Panc1 (cell line): ENCODE data around the gene DEDD2. TPM values are rescaled to one million over a fixed set of nuclear protein-coding genes. Genes with fewer than 3 reads are reported as not detected.

Experiments used
- ATAC-seq: fragments of 200-7000 bp; cut with Tn5 transposase; 2 replicates; pipeline ENCODE4 v1.9.1; 2020; ENCODE audit warnings: mild to moderate bottlenecking, moderate library complexity
- BruUV-seq: library from RNA; stranded (reverse); fragments of 400-500 nt; replicated peaks from 2 replicates; lab custom pipeline; 2021; lab: Mats Ljungman, UMichigan
- CTCF ChIA-PET: fragments of 300-600 bp; sonication (Branson Sonifier 250); formaldehyde crosslinking; loops from one replicate; lab custom pipeline; 2022; ENCODE audit warnings: antibody characterized with exemption; lab: Charles Lee
- POLR2A ChIA-PET: fragments of 300-600 bp; sonication (Branson Sonifier 250); formaldehyde crosslinking; loops from one replicate; lab custom pipeline; 2022; ENCODE audit warnings: antibody characterized with exemption; lab: Charles Lee
- DNase-seq: peaks from one replicate; pipeline ENCODE4 v3.0.0-alpha.2; 2010; ENCODE audit warnings: low read depth, low spot score
- H3K27ac ChIP-seq: 2 replicates; pipeline ENCODE4 v1.5.1; 2011; ENCODE audit warnings: mild to moderate bottlenecking, low read length, inconsistent platforms
- H3K27me3 ChIP-seq: fragments of 200-500 bp; sonication (Bioruptor generic); 2 replicates; pipeline ENCODE4 v1.6.0; 2014; ENCODE audit warnings: low read length, inconsistent platforms; ENCODE audit not compliant: control insufficient read depth, insufficient read depth
- H3K36me3 ChIP-seq: fragments of 200-500 bp; sonication (Bioruptor generic); 2 replicates; pipeline ENCODE4 v1.5.1; 2014; ENCODE audit warnings: inconsistent platforms, mild to moderate bottlenecking, low read length, moderate library complexity; ENCODE audit not compliant: control insufficient read depth, insufficient read depth
- H3K4me1 ChIP-seq: 2 replicates; pipeline ENCODE4 v1.5.1; 2011; ENCODE audit warnings: inconsistent platforms, mild to moderate bottlenecking, low read length, moderate library complexity; ENCODE audit not compliant: control insufficient read depth, insufficient read depth
- H3K4me3 ChIP-seq, 2 experiments: 2 replicates each; pipeline ENCODE4 v1.5.1; 2011 to 2012; ENCODE audit warnings: low read depth in 2 of 2, low read length in 2 of 2, mild to moderate bottlenecking in 2 of 2, inconsistent platforms in 1 of 2, moderate library complexity in 1 of 2
- H3K9me3 ChIP-seq: fragments of 200-500 bp; sonication (Bioruptor generic); 2 replicates; pipeline ENCODE4 v1.5.1; 2014; ENCODE audit warnings: low read depth, mild to moderate bottlenecking, inconsistent platforms, low read length, moderate library complexity; ENCODE audit not compliant: control insufficient read depth, insufficient read depth
- CTCF ChIP-seq: fragments of 450-650 bp; IDR thresholded peaks from 2 replicates; pipeline ENCODE4 v1.5.1; 2017; ENCODE audit warnings: mild to moderate bottlenecking
- POLR2AphosphoS5 ChIP-seq: IDR thresholded peaks from 2 replicates; pipeline ENCODE4 v1.6.1; 2012; ENCODE audit warnings: mild to moderate bottlenecking, low read depth, low read length, moderate library complexity
- REST ChIP-seq, 2 experiments: IDR thresholded peaks; 2 replicates each; pipeline ENCODE4 v1.6.1; 2011 to 2012; ENCODE audit warnings: low read depth in 2 of 2, control low read depth in 1 of 2, low read length in 1 of 2, mild to moderate bottlenecking in 1 of 2, moderate library complexity in 1 of 2; ENCODE audit not compliant: insufficient read depth in 1 of 2
- SIN3A ChIP-seq: IDR thresholded peaks from 2 replicates; pipeline ENCODE4 v1.6.1; 2012; ENCODE audit warnings: low read depth, mild to moderate bottlenecking, low read length, moderate library complexity, borderline replicate concordance; ENCODE audit not compliant: insufficient read depth
- TCF7L2 ChIP-seq: IDR thresholded peaks from 2 replicates; pipeline ENCODE4 v1.6.1; 2011; ENCODE audit warnings: mild to moderate bottlenecking, low read depth, low read length, inconsistent platforms
- in situ Hi-C: cut with HindIII; loops from 2 replicates; pipeline ENCODE4 v1.10.0; 2016; ENCODE audit warnings: low sequenced_read_pairs, low pct_unique_long_range_greater_than_20kb
- intact Hi-C: fragments of 100-400 bp; cut with micrococcal nuclease; formaldehyde crosslinking; loops from one replicate; pipeline ENCODE4 v1.10.0; 2022; ENCODE audit not compliant: unreplicated experiment
- total RNA-seq: library from RNA; stranded (reverse); gene quantifications from one replicate; pipeline ENCODE4 v1.2.1, GENCODE V29; 2021; ENCODE audit not compliant: unreplicated experiment

The DEDD2 gene
- total RNA-seq, 1 experiment from 2014 or later: 13.2 TPM

- Histone ChIP-seq H3K4me1 (no peaks in the 10 kb centered on the region), H3K27ac (no peak overlapping the region), H3K36me3 (no peaks in the 10 kb centered on the region), H3K9me3 (no peaks in the 10 kb centered on the region), H3K27me3 (peaks cover 15% of the 10 kb centered on the region), H3K4me3 (no peak overlapping the region)
- no peak for TF ChIP-seq TCF7L2
- TF ChIP-seq CTCF: no peak
- no peak for TF ChIP-seq SIN3A
- TF ChIP-seq REST (IDR thresholded peaks at IDR 0.05; ENCODE audit: insufficient read depth in 1 of 2, low read depth in 2 of 2, low read length in 1 of 2): no peak
- no peak for TF ChIP-seq POLR2AphosphoS5
- in situ Hi-C loops: no loop called here
- CTCF ChIA-PET: no interaction called here
- no peak for DNase-seq
- intact Hi-C loops: no loop called here
- no TSS peak for BruUV-seq
- POLR2A ChIA-PET: no interaction called here
- no peak for ATAC-seq
Observed at GRCh38 chr19:42177686-42178019, 39.8 kb downstream of the DEDD2 start.

- H3K27ac ChIP-seq: no peak overlapping the region
- no peaks in the 10 kb centered on the region for H3K9me3 ChIP-seq
- H3K27me3 ChIP-seq: peaks cover 15% of the 10 kb centered on the region
- ChIA-PET CTCF (interaction anchor here (0.6 to 0.8 kb wide), 3 partner anchors 33 to 88 kb away, joined by 3 to 13 read pairs (median 3); partner anchors contain the start of gene POU2F2), POLR2A (interaction anchor here (0.6 kb wide), 1 partner anchor 76 kb away, joined by 4 read pairs; no protein-coding TSS in a partner anchor)
- BruUV-seq: no TSS peak
- ATAC-seq (peak; percentile 93), DNase-seq (no peak)
- H3K4me3 ChIP-seq: peak overlapping the region; percentile 43 to 45; a peak in 3 of 4 replicates
- intact Hi-C loops: no loop called here
- in situ Hi-C loops: no loop called here
- no peaks in the 10 kb centered on the region for H3K36me3 ChIP-seq
- no peak for TF ChIP-seq SIN3A
- no peak; the same call in 1 of the 2 replicates for TF ChIP-seq CTCF
- TF ChIP-seq TCF7L2: no peak
- no peak for TF ChIP-seq POLR2AphosphoS5
- TF ChIP-seq REST (IDR thresholded peaks at IDR 0.05; ENCODE audit: insufficient read depth in 1 of 2, low read depth in 2 of 2, low read length in 1 of 2): no peak
- no peaks in the 10 kb centered on the region for H3K4me1 ChIP-seq
Observed at GRCh38 chr19:42176990-42177685, 40.3 kb downstream of the DEDD2 start.
